ENCODE results near the gene COL6A3.

Gene COL6A3

GRCh38 chr2:237345891-237346640, 67.9 kb downstream of the COL6A3 start:
- DNase-seq = no peak

- DNase-seq = no peak
Observed at GRCh38 chr2:237345411-237345810, 68.6 kb downstream of the COL6A3 start.

GRCh38 chr2:237344942-237345341, 69.0 kb downstream of the COL6A3 start:
- no peak for DNase-seq

GRCh38 chr2:237343993-237344392, 70.0 kb downstream of the COL6A3 start:
- no peak for DNase-seq

- DNase-seq = no peak
Observed at GRCh38 chr2:237341872-237342271, 72.1 kb downstream of the COL6A3 start.

- DNase-seq = no peak
Observed at GRCh38 chr2:237337586-237337985, 76.4 kb downstream of the COL6A3 start.

- no peak for DNase-seq
Observed at GRCh38 chr2:237336131-237336530, 77.8 kb downstream of the COL6A3 start.

- DNase-seq = no peak
Observed at GRCh38 chr2:237333748-237334147, 80.2 kb downstream of the COL6A3 start.

- DNase-seq = no peak
Observed at GRCh38 chr2:237330541-237330940, 83.4 kb downstream of the COL6A3 start.

- no peak for DNase-seq
Observed at GRCh38 chr2:237327175-237327950, 86.6 kb downstream of the COL6A3 start.

GRCh38 chr2:237326266-237327171, 87.4 kb downstream of the COL6A3 start:
- DNase-seq = no peak

GRCh38 chr2:237324837-237325236, 89.1 kb downstream of the COL6A3 start:
- no peak for DNase-seq

- no peak for DNase-seq
Observed at GRCh38 chr2:237324405-237324831, 89.5 kb downstream of the COL6A3 start.

- no peak for DNase-seq
Observed at GRCh38 chr2:237323656-237324055, 90.3 kb downstream of the COL6A3 start.

- DNase-seq = no peak
Observed at GRCh38 chr2:237322564-237322963, 91.4 kb downstream of the COL6A3 start.

- DNase-seq = no peak
Observed at GRCh38 chr2:237321746-237322145, 92.2 kb downstream of the COL6A3 start.

- no peak for DNase-seq
Observed at GRCh38 chr2:237320801-237321560, 93.0 kb downstream of the COL6A3 start.

- no peak for DNase-seq
Observed at GRCh38 chr2:237319887-237320286, 94.1 kb downstream of the COL6A3 start.

GRCh38 chr2:237319086-237319820, 94.7 kb downstream of the COL6A3 start:
- DNase-seq = no peak

- DNase-seq = no peak
Observed at GRCh38 chr2:237316339-237316738, 97.6 kb downstream of the COL6A3 start.

- no peak for DNase-seq
Observed at GRCh38 chr2:237315829-237316225, 98.1 kb downstream of the COL6A3 start.
